Measurements from ENCODE around the gene ACTR10. TPM values are rescaled to one million over a fixed set of nuclear protein-coding genes. Genes with fewer than 3 reads are reported as not detected.

ACTR10 gene
- total RNA-seq, 1 donor from 2014 or later: 120 TPM

Other genes starting within 250 kb of the ACTR10 start
- 57.1 TPM for gene ARMH4, start 47.9 kb upstream of the ACTR10 start, total RNA-seq (ENCODE audit: unreplicated experiment)
- gene PSMA3, start 44.7 kb downstream of the ACTR10 start, total RNA-seq (ENCODE audit: unreplicated experiment): 116 TPM
- 22.4 TPM for gene ARID4A, start 98.4 kb downstream of the ACTR10 start, total RNA-seq (ENCODE audit: unreplicated experiment)
- not detected for gene TOMM20L, start 195.8 kb downstream of the ACTR10 start, total RNA-seq (ENCODE audit: unreplicated experiment)
- 41.6 TPM for gene TIMM9, start 227.4 kb downstream of the ACTR10 start, total RNA-seq (ENCODE audit: unreplicated experiment)
- gene KIAA0586, start 227.6 kb downstream of the ACTR10 start, total RNA-seq (ENCODE audit: unreplicated experiment): 27.8 TPM

All from glutamatergic neuron (in vitro differentiated cells).